Smooth muscle cell (in vitro differentiated cells): ENCODE data around the gene IRF1. TPM values are rescaled to one million over a fixed set of nuclear protein-coding genes. Genes with fewer than 3 reads are reported as not detected.

Source experiments
- DNase-seq: peaks from one replicate; lab custom pipeline; 2025; ENCODE audit not compliant: unreplicated experiment; lab: John Stamatoyannopoulos, UW
- H2AFZ ChIP-seq: fragments of 200-600 bp; sonication (generic); 2 replicates; pipeline ENCODE4 v1.6.0; 2016; ENCODE audit warnings: antibody characterized with exemption, low read depth, mild to moderate bottlenecking
- H3F3A ChIP-seq: fragments of 200-600 bp; sonication (generic); 2 replicates; pipeline ENCODE4 v1.6.0; 2017; ENCODE audit warnings: antibody characterized with exemption, low read depth
- H3K27ac ChIP-seq: fragments of 200-600 bp; sonication (generic); 2 replicates; pipeline ENCODE4 v1.5.1; 2016; ENCODE audit warnings: low read depth, mild to moderate bottlenecking
- H3K27me3 ChIP-seq: fragments of 200-600 bp; sonication (generic); 2 replicates; pipeline ENCODE4 v1.6.1; 2016; ENCODE audit warnings: low read depth, mild to moderate bottlenecking
- H3K36me3 ChIP-seq: fragments of 200-600 bp; sonication (generic); 2 replicates; pipeline ENCODE4 v1.5.1; 2016; ENCODE audit warnings: low read depth
- H3K4me1 ChIP-seq: fragments of 200-600 bp; sonication (generic); 2 replicates; pipeline ENCODE4 v1.5.1; 2016; ENCODE audit warnings: low read depth
- H3K4me2 ChIP-seq: fragments of 200-600 bp; sonication (generic); 2 replicates; pipeline ENCODE4 v1.6.0; 2016; ENCODE audit warnings: mild to moderate bottlenecking
- H3K4me3 ChIP-seq: fragments of 200-600 bp; sonication (generic); 2 replicates; pipeline ENCODE4 v1.5.1; 2016; ENCODE audit warnings: mild to moderate bottlenecking
- H3K79me2 ChIP-seq: fragments of 200-600 bp; sonication (generic); 2 replicates; pipeline ENCODE4 v1.6.0; 2016; ENCODE audit warnings: low read depth, mild to moderate bottlenecking
- H3K9ac ChIP-seq: fragments of 200-600 bp; sonication (generic); 2 replicates; pipeline ENCODE4 v1.6.0; 2016; ENCODE audit warnings: low read depth
- H3K9me3 ChIP-seq: fragments of 200-600 bp; sonication (generic); replicated peaks from 2 replicates; pipeline ENCODE4 v1.5.1; 2016; ENCODE audit warnings: low read depth
- H4K20me1 ChIP-seq: fragments of 200-600 bp; sonication (generic); 2 replicates; pipeline ENCODE4 v1.6.0; 2016; ENCODE audit warnings: low read depth
- whole genome bisulfite sequencing: methylation state at CpG from one replicate; pipeline ENCODE4 v1.1.7; 2016; ENCODE audit warnings: low lambda C conversion rate; 5-methylcytosine and 5-hydroxymethylcytosine counted together
- polyA plus RNA-seq: library from polyadenylated mRNA; unstranded; fragments of >200 nt; fragmentation: Nextera tagmentation; extraction: Ambion mirVana; gene quantifications from 2 replicates; pipeline ENCODE4 v1.2.1, GENCODE V29; 2016
- total RNA-seq: library from RNA; depleted of rRNA; stranded (reverse); fragments of >200 nt; gene quantifications from 2 replicates; pipeline ENCODE4 v1.2.3, GENCODE V29; 2014
- TF ChIP-seq, protein P1 (sequence below): fragments of 200-600 bp; sonication (generic); IDR thresholded peaks from 2 replicates; pipeline ENCODE4 v1.5.1; 2017; ENCODE audit warnings: borderline replicate concordance, mild to moderate bottlenecking, antibody characterized with exemption; ENCODE audit not compliant: insufficient read depth, poor library complexity, severe bottlenecking

IRF1 gene
- total and polyA plus RNA-seq, 2 experiments from 2014 or later = 15.7 to 19.1 TPM

DNA sequence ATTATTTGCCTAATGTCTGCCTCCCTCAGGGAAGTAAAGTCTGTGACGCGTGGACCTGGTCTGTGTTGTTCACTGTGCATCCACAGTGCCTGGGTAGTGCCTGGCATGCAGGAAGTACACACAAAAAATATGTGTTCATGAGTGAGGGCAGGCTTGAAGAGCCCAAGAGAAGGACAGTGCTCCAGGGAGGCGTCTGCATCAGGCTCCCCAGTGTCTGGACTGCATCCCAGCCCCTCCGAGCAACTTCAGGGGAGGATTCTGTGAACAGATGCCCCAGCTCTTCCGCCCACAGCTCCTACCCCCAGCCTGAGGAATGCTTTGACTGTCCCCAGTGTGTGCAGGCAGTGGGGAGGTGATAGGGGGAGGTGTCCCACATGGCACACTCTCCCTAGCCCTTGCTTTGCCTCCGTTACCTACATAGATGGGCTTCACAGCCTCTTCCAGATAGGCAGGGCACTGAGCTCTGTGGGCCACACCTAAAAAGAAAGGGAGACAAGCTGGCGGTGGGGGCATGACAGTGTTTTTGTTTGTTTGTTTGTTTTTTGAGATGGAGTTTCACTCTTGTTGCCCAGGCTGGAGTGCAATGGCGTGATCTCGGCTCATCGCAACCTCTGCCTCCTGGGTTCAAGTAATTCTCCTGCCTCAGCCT, 25.4 kb downstream of the IRF1 start:
- no peaks in the 10 kb centered on the region for H3K79me2 ChIP-seq
- H2AFZ ChIP-seq = no peak overlapping the region
- peaks cover 14% of the 10 kb centered on the region for H3K4me1 ChIP-seq
- DNase-seq = no peak
- no peaks in the 10 kb centered on the region for H3K9me3 ChIP-seq
- H3K9ac ChIP-seq = no peak overlapping the region
- peak overlapping the region; percentile 5 for H3K4me2 ChIP-seq
- H3K4me3 ChIP-seq = no peak overlapping the region
- TF ChIP-seq, protein P1, sequence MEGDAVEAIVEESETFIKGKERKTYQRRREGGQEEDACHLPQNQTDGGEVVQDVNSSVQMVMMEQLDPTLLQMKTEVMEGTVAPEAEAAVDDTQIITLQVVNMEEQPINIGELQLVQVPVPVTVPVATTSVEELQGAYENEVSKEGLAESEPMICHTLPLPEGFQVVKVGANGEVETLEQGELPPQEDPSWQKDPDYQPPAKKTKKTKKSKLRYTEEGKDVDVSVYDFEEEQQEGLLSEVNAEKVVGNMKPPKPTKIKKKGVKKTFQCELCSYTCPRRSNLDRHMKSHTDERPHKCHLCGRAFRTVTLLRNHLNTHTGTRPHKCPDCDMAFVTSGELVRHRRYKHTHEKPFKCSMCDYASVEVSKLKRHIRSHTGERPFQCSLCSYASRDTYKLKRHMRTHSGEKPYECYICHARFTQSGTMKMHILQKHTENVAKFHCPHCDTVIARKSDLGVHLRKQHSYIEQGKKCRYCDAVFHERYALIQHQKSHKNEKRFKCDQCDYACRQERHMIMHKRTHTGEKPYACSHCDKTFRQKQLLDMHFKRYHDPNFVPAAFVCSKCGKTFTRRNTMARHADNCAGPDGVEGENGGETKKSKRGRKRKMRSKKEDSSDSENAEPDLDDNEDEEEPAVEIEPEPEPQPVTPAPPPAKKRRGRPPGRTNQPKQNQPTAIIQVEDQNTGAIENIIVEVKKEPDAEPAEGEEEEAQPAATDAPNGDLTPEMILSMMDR = no peak
- 64% methylated on average over 10 of the region's 10 CpGs for WGBS
- no peaks in the 10 kb centered on the region for H3F3A ChIP-seq
- no peaks in the 10 kb centered on the region for H3K27me3 ChIP-seq
- no peak overlapping the region for H3K27ac ChIP-seq
- no peaks in the 10 kb centered on the region for H3K36me3 ChIP-seq
- no peaks in the 10 kb centered on the region for H4K20me1 ChIP-seq

DNA sequence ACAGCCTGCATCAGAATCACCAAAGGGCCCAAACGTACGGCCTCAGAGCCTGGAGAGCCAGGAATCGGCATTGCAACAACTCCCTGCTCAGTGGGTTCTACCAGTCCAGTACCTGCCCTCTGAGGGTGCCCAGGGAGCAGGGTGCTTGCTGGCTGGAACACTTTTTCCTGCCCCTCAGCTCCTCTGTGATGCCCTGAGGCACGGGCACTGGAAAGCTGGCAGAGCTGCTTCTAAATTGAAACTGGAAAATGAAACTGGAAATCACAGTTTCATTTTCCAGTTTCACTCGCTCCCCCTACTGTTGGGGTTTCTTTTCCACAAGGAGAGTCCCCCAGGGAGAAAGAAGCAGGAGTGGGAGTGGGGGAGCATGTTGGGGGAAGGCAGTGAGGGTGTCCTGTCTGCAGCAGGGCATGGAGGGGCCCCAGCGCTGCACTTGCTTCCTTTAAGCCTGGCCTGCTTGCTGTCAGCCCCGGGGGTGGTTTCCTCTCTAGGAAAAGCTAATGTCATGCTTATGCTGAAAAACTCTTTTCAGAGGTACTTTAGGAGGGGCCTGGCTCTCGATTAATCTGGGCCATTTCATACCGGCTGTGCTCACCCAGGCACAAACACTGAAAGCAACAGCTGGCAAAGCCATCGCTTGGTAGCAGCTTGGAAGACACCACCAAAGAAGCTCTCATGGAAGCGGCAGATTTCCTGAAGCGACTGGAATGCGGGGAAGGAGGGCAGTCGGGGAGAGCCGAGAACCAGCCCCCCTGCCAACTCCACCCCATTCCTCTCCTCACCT, 26.2 kb downstream of the IRF1 start:
- DNase-seq = no peak
- H3K4me1 ChIP-seq = peaks cover 9% of the 10 kb centered on the region
- no peaks in the 10 kb centered on the region for H3F3A ChIP-seq
- 57% methylated on average over 15 of the region's 15 CpGs for WGBS
- no peak overlapping the region for H3K4me3 ChIP-seq
- no peak overlapping the region for H3K9ac ChIP-seq
- no peaks in the 10 kb centered on the region for H3K9me3 ChIP-seq
- TF ChIP-seq, protein P1 = no peak
- no peaks in the 10 kb centered on the region for H4K20me1 ChIP-seq
- H2AFZ ChIP-seq = no peak overlapping the region
- H3K27ac ChIP-seq = no peak overlapping the region
- H3K4me2 ChIP-seq = peak overlapping the region; percentile 5
- no peaks in the 10 kb centered on the region for H3K79me2 ChIP-seq
- H3K27me3 ChIP-seq = no peaks in the 10 kb centered on the region
- H3K36me3 ChIP-seq = no peaks in the 10 kb centered on the region

DNA sequence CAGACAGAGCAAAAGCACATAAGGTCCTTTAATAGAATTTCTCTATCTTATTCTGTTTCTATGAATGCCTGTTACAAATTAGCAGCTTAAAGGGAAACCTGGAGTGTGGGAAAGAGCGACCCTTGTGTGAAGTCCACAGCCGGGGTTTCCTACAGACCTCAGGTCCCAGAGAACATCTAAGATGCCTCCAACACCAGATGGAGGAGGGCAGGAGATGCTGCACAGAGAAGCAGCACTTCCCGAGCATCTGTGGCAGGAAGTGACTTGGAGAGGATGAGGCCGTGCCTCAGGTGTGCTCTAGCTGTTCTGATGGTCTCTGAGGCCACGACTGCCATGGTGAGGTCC, 26.8 kb downstream of the IRF1 start:
- Histone ChIP-seq H3K27ac (no peak overlapping the region), H3K4me2 (no peak overlapping the region), H3K4me1 (peaks cover 9% of the 10 kb centered on the region), H3K4me3 (no peak overlapping the region), H3K27me3 (no peaks in the 10 kb centered on the region), H4K20me1 (no peaks in the 10 kb centered on the region), H3K36me3 (no peaks in the 10 kb centered on the region), H3K9ac (no peak overlapping the region), H3K79me2 (no peaks in the 10 kb centered on the region), H2AFZ (no peak overlapping the region), H3F3A (peaks cover 3% of the 10 kb centered on the region), H3K9me3 (no peaks in the 10 kb centered on the region)
- DNase-seq = no peak
- TF ChIP-seq, protein P1 = no peak
- 72% methylated on average over 5 of the region's 5 CpGs for WGBS
